MCF 10A (cell line): Measurements from ENCODE around the gene ACTMAP. TPM values are rescaled to one million over a fixed set of nuclear protein-coding genes. Genes with fewer than 3 reads are reported as not detected.

ENCODE experiments used
- BruUV-seq: library from RNA; stranded (reverse); fragments of 400-500 nt; replicated peaks from 2 replicates; lab custom pipeline; 2021; lab: Mats Ljungman, UMichigan
- CTCF ChIA-PET: fragments of 300-600 bp; sonication (Branson Sonifier 250); formaldehyde crosslinking; extraction: SDS; loops from one replicate; lab custom pipeline; 2021; ENCODE audit warnings: antibody characterized with exemption, inconsistent platforms; lab: Yijun Ruan, JAX
- POLR2A ChIA-PET: fragments of 300-600, 350-650 bp; sonication (Branson Sonifier 250); formaldehyde crosslinking; extraction: SDS; loops from one replicate; lab custom pipeline; 2020; ENCODE audit warnings: antibody characterized with exemption, inconsistent platforms; lab: Yijun Ruan, JAX
- DNase-seq: peaks from one replicate; pipeline ENCODE4 v3.0.0-alpha.2; 2018; ENCODE audit not compliant: unreplicated experiment
- H3K27ac Mint-ChIP-seq: one replicate; pipeline ENCODE4 v1.8.0; 2022; ENCODE audit warnings: mild to moderate bottlenecking, low read depth, mixed read lengths; ENCODE audit not compliant: unreplicated experiment
- H3K27me3 Mint-ChIP-seq: one replicate; pipeline ENCODE4 v1.8.0; 2022; ENCODE audit warnings: mixed read lengths; ENCODE audit not compliant: insufficient read depth, unreplicated experiment
- H3K36me3 Mint-ChIP-seq: one replicate; pipeline ENCODE4 v1.8.0; 2022; ENCODE audit warnings: mild to moderate bottlenecking, moderate library complexity, mixed read lengths; ENCODE audit not compliant: insufficient read depth, unreplicated experiment
- H3K4me1 Mint-ChIP-seq: one replicate; pipeline ENCODE4 v1.8.0; 2022; ENCODE audit warnings: mixed read lengths; ENCODE audit not compliant: insufficient read depth, unreplicated experiment
- H3K4me3 Mint-ChIP-seq: one replicate; pipeline ENCODE4 v1.8.0; 2022; ENCODE audit warnings: mild to moderate bottlenecking, moderate library complexity, mixed read lengths; ENCODE audit not compliant: unreplicated experiment
- H3K9me3 Mint-ChIP-seq: one replicate; pipeline ENCODE4 v1.8.0; 2022; ENCODE audit warnings: mixed read lengths; ENCODE audit not compliant: unreplicated experiment
- CTCF ChIP-seq: fragments of 200-600 bp; IDR thresholded peaks from one replicate; pipeline ENCODE4 v1.8.0; 2022; ENCODE audit warnings: antibody characterized with exemption, mild to moderate bottlenecking; ENCODE audit not compliant: unreplicated experiment
- intact Hi-C: fragments of 100-400 bp; cut with micrococcal nuclease; formaldehyde crosslinking; loops from 2 replicates; pipeline ENCODE4 v1.14.1; 2022
- total RNA-seq: library from RNA; stranded (reverse); gene quantifications from 2 replicates; pipeline ENCODE4 v1.2.3, GENCODE V29; 2022

The ACTMAP gene
- total RNA-seq, 1 experiment from 2014 or later, result 19.3 TPM

- DNase-seq, result no peak
- H3K27me3 Mint-ChIP-seq, result no peaks in the 10 kb centered on the region
- H3K4me3 Mint-ChIP-seq, result no peak overlapping the region
- peaks cover 7% of the 10 kb centered on the region for H3K36me3 Mint-ChIP-seq
- H3K4me1 Mint-ChIP-seq, result peaks cover 16% of the 10 kb centered on the region
- POLR2A ChIA-PET, result interaction anchor here (1.2 kb wide), 1 partner anchor 42 kb away, joined by 3 read pairs; no protein-coding TSS in a partner anchor
- no peak overlapping the region for H3K27ac Mint-ChIP-seq
- no TSS peak for BruUV-seq
- intact Hi-C loops, result no loop called here
- CTCF ChIA-PET, result interaction anchor here (0.7 kb wide), 1 partner anchor 12 kb away, joined by 3 read pairs; no protein-coding TSS in a partner anchor
- no peak for TF ChIP-seq CTCF
- no peaks in the 10 kb centered on the region for H3K9me3 Mint-ChIP-seq
Measured at GRCh38 chr19:40783711-40784110, 33.4 kb upstream of the ACTMAP start.

GRCh38 chr19:40781140-40781539 lies 30.9 kb upstream of the ACTMAP start:
- TF ChIP-seq CTCF, result no peak
- Mint-ChIP-seq H3K9me3 (no peaks in the 10 kb centered on the region), H3K36me3 (peaks cover 7% of the 10 kb centered on the region), H3K27me3 (no peaks in the 10 kb centered on the region), H3K27ac (peak overlapping the region; percentile 61), H3K4me3 (no peak overlapping the region), H3K4me1 (peaks cover 25% of the 10 kb centered on the region)
- no TSS peak for BruUV-seq
- intact Hi-C loops, result no loop called here
- DNase-seq, result no peak
- CTCF ChIA-PET, result interaction anchor here (0.7 kb wide), 1 partner anchor 226 kb away, joined by 3 read pairs; no protein-coding TSS in a partner anchor
- POLR2A ChIA-PET, result interaction anchor here (0.7 kb wide), 1 partner anchor 79 kb away, joined by 4 read pairs; no protein-coding TSS in a partner anchor

- no peaks in the 10 kb centered on the region for H3K27me3 Mint-ChIP-seq
- no TSS peak for BruUV-seq
- H3K4me3 Mint-ChIP-seq, result no peak overlapping the region
- no peak for TF ChIP-seq CTCF
- CTCF ChIA-PET, result no interaction called here
- intact Hi-C loops, result no loop called here
- H3K36me3 Mint-ChIP-seq, result peaks cover 7% of the 10 kb centered on the region
- no peaks in the 10 kb centered on the region for H3K9me3 Mint-ChIP-seq
- H3K27ac Mint-ChIP-seq, result peak overlapping the region; percentile 61
- POLR2A ChIA-PET, result interaction anchor here (0.8 kb wide), 1 partner anchor 18 kb away, joined by 3 read pairs; no protein-coding TSS in a partner anchor
- peaks cover 25% of the 10 kb centered on the region for H3K4me1 Mint-ChIP-seq
- no peak for DNase-seq
Measured at GRCh38 chr19:40780582-40780981, 30.3 kb upstream of the ACTMAP start.

GRCh38 chr19:40778706-40779284 lies 28.5 kb upstream of the ACTMAP start:
- H3K4me3 Mint-ChIP-seq, result peak overlapping the region; percentile 83
- no TSS peak for BruUV-seq
- no peak for TF ChIP-seq CTCF
- peaks cover 7% of the 10 kb centered on the region for H3K36me3 Mint-ChIP-seq
- peak overlapping the region; percentile 86 for H3K27ac Mint-ChIP-seq
- ChIA-PET POLR2A (interaction anchor here (0.6 to 4.4 kb wide), 23 partner anchors 8 to 485 kb away, joined by 3 to 55 read pairs (median 5); partner anchors contain the start of genes ACTMAP, C19orf47, COQ8B and EGLN2), CTCF (interaction anchor here (0.6 to 2.1 kb wide), 7 partner anchors 14 to 587 kb away, joined by 3 to 5 read pairs (median 4); partner anchors contain the start of genes EGLN2 and MAP3K10)
- DNase-seq, result no peak
- no peaks in the 10 kb centered on the region for H3K27me3 Mint-ChIP-seq
- intact Hi-C loops, result no loop called here
- H3K9me3 Mint-ChIP-seq, result no peaks in the 10 kb centered on the region
- peaks cover 25% of the 10 kb centered on the region for H3K4me1 Mint-ChIP-seq
